ENCODE results near the gene ZNF460.

The ZNF460 gene

DNA sequence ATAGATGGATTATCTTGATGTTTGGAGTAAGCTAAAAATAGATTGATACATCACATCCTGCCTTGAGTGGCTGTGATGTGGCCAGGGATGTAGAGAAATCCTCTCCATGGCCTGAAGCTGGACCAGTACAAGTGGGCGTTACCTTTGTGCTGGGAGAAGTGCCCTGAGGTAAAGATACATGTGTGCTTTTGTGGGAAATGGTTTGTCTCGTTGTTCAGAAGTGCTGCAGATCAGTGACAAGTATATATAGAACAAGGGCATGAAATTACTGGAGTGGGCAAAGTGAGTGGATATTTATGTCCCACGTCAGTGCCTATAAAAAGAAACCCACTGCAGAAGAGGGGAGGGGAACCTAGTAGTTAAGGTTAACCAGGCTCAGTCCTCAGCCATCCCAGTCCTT lies 58.6 kb downstream of the ZNF460 start:
- in situ Hi-C loops (cut with MboI; ENCODE audit: low sequenced_read_pairs) = no loop called here

DNA sequence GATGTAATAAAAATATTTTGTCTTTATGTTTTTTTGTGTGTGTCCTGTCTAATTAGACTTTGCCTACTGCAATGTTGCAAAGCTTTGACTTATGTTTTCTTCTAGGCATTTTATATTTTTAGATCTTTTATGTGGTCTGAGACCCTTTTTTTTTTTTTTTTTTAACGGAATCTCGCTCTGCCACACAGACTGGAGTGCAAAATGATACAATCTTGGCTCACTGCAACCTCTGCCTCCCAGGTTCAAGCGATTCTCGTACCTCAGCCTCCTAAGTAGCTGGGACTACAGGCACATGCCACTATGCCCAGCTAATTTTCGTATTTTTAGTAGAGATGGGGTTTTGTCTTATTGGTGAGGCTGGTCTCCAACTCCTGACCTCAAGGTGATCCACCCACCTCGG lies 62.3 kb downstream of the ZNF460 start:
- in situ Hi-C loops (cut with MboI; ENCODE audit: low sequenced_read_pairs) = no loop called here

Measured in HL-60/S4 (cell line).